HG02763 (cell line): Measurements from ENCODE around the gene EDARADD.
"Not testable (repeated sequence)": the region's sequence is repeated elsewhere in the genome, so short reads cannot be mapped to it uniquely, and the experiment has no call there.

Source experiments
- ATAC-seq: cut with Tn5 transposase; IDR thresholded peaks from one replicate; pipeline ENCODE4 v1.9.1; 2021; ENCODE audit warnings: mild to moderate bottlenecking, moderate library complexity; ENCODE audit not compliant: unreplicated experiment

Gene EDARADD

DNA sequence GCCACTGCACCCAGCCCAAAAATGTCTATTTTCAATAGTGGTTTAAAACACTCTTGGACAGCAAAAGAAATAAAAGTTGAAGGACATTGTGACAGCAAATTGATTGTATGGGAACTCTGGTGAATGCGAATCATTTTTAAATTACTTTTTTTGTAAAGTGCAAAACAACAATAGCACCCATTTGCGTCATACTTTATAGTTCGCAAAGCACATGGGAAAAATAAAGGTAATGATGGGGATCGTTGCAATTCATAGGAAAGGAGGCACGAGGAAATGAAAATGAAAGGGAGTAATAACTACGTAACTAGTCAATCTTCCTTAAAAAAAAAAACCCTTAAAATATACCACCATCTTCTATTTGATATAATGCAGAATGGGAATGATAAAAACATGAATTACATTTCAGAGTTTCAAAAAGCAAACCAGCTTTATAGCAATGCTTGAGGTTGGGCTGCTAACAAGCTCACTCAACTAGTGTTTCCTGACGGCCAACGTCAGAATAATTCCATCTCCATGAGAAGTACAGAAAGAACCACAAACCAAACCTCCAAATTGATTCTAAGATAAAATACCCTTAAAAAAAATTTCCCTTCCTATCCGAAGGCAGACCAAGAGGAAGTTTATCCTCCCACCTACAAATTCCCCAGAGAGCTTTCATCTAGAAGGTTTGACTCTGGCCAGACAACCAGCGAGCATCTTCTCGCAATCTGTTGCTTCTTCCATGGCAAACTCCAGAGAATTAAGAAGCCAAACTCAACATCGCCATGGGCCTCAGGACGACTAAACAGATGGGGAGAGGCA is at the start of gene EDARADD:
EDARADD (plus strand) TSS at position 606 of the 801 bp plus-strand sequence; CDS start at position 765, 159 bp downstream.
- no peak for ATAC-seq

DNA sequence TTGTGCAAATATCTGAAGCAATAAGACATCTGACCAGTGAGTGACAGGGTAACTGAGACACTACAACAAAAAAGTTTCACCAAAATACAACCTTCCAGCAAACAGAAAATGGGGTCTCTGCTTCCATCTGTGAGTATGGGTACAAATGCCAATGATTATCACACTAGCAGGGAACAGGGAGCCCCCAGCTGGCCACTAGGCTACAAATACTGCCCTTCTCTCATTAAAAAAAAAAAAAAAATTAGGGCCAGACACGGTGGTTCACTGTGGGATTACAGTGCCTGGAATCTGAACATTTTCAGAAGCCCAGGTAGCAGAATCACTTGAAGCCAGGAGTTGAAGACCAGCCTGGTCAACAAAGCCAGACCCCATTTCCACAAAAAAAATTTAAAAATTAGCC is 48.4 kb upstream of the EDARADD start:
- ATAC-seq = no peak

DNA sequence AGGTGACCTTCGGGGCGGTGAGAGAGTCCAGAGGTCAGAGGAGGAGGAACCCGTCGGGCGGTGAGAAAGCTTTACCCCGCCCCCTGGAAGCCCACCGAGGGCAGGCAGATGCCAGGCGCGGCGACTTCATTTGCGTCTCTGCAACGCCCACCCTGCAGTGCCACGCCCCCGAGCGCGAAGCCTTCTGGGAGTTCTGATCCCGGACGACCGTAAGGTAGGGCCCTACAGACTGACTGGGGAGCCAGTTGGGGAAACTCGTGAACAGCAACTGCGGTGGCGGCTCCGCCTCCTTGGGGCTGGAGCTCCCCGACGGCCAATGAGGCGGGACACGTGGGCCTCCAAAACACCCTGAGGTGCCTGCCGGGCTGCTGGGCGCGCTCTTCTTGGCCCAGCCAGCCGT is 46.0 kb upstream of the EDARADD start:
- no peak for ATAC-seq

DNA sequence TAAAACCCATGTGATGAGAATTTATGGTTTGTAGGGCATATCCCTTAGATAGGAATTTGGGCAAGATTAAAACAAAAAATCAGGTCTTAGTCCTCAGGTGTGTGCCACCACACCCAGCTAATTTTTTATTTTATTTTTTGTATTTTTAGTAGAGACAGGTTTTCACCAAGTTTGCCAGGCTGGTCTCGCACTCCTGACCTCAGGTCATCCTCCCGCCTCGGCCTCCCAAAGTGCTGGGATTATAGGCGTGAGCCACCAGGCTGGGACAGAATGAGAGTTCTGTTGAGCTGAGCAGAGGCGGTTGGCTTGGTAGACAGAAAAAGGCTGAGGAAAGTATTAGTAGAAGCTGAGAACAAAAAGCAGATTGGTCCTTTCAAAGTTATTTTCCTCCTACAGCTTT is 43.8 kb upstream of the EDARADD start:
- no peak for ATAC-seq

DNA sequence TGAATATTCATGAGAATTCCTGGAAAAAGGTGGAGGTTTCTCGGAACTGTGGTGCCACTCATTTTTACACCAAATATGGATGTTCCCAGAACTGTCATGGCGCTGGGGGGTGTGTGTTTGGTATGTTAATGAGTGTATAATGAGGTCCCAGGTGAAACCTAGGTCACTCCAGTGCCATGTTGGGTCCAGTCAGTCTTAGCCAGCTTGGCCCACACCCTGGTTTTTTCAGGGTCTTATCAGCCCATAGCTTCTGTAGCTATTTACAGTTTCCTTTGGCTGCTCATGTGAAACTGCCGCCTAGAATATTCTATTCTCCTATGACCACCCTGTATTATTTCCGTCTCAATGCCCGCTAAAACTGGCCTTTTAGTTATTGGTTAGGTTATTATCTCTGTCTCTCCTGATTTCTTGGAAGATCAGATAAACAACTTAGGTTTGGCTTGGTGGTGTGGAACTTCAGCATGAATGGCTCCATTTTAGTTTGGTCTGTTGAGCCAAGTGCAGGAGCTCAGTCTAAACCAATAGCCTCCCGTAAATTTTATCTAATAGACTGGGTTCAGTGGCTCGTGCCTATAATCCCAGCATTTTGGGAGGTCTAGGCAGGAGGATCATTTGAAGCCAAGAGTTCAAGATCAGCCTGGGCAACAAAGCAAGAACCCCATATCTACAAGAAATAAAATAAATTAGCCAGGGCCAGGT is 42.1 kb upstream of the EDARADD start:
- no peak for ATAC-seq

DNA sequence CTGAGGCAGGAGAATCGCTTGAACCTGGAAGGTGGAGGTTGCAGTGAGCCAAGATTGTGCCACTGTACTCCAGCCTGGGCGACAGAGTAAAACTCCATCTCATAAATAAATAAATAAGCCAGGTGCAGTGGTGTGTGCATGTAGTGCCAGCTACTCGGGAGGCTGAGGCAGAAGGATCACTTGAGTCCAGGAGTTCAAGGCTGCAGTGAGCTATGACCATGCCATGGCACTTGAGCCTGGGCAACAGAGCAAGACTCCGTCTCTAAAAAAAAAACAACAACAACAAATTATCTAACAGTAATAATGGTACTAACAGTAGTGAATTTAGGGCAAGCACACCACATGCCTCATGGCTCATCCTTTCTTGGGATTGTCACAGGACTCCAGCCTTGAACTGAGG is 41.3 kb upstream of the EDARADD start:
- not testable (repeated sequence) for ATAC-seq

DNA sequence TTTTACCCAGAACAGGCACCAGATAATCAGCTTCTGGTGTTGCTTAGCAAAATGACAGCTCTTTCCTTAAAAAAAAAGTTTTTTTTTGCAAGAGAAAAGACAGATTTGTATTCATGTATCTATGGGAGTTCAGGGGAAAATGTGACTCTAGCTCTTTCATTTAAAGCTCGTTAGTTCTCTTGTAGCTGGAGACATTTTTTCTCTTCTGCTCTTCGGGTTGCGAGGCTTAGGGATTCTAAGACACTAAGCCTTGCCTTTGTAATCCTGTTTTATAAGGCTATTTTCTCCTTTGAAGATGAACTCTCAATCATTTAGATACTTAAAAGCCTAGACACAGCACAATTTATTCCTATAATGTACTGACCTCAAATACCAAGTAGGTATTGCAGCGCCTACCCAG is 40.3 kb upstream of the EDARADD start:
- ATAC-seq = no peak

DNA sequence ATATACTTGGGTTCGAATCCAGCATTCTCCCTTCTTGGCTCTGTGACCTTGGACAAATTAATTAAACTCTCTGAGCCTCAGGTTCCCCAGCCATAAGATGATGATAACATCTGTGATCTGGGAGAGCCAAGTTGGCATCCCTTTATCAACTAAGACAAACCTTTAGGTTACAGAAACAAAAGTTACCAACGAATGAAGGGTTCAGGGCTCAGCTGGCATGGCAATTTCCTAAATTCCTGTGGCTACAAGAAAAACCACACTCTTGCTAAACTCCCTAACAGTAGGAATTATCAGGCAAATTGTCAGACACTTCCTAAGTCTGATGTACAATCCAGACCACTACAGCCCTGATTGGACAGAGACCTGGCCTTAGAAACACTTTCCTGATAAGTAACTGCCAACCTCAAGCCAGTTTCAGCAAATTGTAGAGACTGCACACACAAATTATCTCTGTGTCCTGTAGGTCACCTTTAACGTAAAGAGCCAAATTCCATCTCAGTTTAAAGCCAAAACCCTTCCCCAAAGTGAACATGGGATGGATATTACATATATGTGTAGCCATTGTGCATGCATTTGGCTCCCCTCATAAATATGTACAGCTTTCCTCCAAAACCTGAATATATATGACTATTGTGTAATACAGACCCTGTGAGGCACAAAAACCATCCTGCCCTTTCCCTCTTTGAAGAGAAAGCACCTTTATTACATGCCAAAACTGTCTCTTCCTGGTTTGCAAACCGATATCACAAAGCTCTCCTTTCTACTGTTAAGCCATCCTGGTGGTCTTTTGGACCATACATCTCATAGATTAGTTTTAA is 39.5 kb upstream of the EDARADD start:
- no peak for ATAC-seq

DNA sequence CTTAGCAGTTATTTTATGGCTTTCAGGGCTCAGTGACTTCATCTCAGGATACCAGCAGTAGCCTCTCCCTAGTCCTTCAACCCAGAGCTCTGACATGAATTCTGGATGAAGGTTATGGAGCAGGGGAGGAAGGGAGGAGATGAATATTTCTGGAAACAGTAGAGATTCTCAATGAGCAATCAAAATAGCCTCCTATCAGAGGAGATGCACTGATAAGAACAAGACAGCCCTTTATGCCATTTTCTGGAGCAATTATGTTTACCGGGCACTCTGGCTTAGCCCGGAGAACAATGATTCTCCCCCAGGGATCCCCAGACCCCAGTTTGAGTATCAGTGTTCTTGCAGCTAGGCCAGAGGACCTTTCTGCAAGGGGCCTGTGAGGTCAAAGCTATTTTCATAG is 37.9 kb upstream of the EDARADD start:
- ATAC-seq = no peak

DNA sequence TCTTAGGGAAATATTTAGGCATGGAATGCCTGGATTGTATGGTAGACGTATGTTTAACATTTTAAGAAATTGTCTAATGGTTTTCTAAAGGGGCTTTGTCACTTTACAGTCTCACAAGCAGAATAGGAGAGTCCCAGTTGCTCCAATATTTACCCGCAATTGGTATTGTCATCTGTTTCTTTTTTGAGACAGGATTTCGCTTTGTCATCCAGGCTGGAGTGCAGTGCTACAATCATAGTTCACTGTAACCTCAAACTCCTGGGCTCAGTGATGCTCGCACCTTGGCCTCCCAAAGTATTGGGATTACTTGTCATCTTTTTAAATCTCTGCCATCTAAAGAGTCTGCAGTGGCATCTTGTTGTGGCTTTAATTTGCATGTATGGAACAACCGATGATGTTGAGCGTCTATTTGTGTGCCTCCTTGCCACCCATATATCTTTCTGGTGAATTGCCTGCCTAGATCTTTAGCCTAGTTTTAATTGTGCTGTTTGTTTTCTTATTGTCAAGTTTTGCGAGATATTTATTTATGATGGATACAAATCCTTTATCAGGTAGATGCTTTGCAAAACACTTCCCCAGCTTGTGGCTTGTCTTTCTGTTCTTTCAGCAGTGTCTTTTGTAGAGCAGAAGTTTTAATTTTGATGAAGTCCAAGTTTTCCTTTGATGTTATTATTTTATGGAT is 32.0 kb upstream of the EDARADD start:
- no peak for ATAC-seq

DNA sequence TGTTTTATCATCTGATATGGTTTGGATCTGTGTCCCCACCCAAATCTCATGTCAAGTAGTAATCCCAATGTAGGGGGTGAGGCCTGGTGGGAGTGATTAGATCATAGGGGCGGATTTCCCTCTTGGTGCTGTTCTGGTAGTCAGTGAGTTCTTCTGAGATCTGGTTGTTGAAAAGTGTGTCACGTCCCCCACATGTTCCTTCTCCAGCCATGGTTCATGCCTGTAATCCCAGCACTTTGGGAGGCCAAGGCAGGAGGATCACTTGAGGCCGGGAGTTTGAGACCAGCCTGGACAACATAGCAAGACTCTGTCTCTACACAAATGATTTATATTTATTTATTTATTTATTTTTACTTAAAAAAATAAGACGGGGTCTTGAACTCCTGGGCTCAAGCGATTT is 30.8 kb upstream of the EDARADD start:
- ATAC-seq = no peak

DNA sequence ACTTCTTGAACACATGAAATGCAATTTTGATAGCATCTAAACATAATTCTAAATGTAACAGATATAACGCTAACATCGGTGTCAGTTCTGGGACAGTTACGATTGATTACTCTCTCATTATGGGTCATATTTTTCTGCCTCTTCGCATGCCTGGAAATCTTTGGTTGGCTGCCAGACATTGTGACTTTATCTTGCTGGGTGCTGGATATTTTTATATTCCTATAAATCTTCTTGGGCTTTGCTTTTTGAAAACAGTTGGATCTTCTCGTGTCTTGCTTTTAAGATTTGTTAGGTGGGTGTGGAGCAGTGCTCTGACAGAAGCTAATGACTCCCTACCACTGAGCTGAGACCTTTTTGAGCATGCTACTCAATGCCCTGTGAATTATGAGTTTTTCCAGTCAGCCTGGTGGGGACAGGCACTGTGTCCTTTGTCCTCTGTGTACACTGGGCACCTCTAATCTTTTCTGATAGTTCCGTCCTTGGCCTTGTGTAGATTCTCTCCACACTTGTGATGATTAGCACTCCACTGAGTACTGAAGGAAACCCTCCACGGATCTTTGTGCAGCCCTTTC is 28.0 kb upstream of the EDARADD start:
- ATAC-seq = no peak

DNA sequence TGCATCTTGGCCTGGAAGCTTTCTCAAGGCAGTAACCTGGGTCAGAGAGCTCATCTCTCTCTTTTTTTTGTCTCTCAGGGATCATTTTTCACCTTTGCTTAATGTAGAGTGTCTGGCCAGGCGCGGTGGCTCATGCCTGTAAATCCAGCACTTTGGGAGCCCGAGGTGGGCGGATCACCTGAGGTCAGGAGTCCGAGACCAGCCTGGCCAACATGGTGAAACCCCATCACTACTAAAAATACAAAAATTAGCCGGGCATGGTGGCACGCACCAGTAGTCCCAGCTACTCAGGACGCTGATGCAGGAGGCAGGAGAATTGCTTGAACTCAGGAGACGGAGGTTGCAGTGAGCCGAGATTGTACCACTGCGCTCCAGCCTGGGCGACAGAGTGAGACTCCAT is 27.4 kb upstream of the EDARADD start:
- not testable (repeated sequence) for ATAC-seq

DNA sequence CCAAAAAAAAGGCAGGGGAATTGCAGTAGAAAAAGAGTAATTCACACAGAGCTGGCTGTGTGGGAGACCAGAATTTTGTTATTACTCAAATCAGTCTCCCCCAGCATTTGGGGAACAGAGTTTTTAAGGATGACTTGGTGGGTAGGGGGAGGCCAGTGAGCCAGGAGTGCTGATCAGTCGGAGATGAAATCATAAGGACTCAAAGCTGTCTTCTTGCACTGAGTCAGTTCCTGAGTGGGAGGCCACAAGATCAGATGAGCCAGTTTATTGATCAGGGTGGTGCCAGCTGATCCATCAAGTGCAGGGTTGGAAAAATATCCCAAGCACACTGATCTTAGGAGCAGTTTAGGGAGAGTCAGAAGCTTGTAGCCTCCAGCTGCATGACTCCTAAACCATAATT is 23.7 kb upstream of the EDARADD start:
- ATAC-seq = no peak

DNA sequence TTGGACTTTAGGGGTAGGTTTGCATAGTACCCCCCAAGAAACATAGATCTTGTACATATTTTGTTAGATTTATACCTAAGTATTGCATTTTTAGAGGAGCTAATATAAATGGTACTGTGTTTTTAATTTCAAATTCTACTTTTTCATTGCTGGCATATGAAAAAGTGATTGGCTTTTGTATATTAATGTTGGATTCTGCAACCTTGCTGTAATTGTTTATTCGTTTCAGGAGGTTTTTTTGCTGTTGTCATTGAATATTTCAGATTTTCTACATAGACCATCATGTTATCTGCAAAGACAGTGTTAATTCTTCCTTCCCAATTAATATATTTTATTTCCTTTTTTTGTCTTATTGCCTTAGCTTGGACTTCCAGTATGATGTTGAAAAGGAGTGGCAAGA is 23.0 kb upstream of the EDARADD start:
- ATAC-seq = no peak

DNA sequence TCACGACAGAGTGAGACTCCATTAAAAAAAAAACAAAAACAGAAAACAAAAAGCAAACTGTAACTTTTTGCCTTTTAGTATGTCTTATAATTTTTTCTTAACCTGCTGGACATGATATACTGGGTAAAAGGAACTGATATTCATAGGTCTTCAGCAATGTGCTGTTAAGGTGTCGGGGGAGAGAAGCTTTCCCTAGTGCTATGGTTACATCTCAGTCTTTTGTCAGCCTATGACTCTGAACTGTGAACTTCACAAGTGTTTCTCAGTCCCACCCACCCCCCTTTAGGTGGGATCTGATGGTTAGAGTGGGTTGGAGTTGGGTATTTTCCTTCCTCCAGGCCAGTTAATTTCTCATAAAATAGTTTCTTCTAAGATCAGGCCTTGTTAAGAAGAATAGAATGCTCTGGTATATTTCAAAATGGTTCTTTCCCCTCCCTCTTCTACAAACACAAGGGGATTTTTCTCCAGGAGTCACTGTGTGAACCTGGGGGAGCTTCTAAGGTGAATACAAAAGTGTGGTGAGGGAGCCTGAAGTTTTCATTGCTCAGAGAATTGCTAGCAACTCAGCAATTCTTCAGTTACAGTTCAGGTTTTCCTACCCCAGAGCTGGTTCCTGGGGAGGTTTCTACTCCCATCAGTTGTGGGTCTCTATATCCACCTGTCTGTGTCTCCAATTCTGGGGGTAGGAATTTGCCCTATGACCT is 16.1 kb upstream of the EDARADD start:
- ATAC-seq = no peak

DNA sequence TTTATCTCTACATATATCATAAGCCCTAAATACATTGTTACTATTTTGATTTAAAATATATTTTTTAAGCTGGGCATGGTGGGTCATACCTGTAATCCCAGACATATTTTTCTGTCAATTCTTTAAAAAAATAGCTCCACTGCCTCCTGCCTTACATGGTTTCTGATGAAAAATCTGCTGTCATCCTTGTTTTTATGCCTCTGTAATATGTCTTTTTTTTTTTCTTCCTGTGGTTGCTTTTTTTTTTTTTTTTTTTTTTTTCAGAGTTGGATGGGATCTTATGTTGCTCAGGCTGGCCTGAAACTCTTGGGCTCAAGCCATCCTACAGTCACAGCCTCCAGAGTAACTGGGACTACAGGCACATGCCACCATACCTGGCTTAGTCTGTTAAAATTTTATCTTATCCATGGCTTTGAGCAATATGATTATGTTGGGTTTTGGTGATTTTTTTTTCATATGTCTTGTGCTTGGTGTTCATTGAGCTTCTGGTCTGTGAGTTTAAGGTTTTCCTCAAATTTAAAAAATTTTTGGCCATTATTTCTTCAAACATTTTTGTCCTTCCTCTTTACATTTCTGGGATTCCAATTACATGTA is 12.4 kb upstream of the EDARADD start:
- no peak for ATAC-seq

DNA sequence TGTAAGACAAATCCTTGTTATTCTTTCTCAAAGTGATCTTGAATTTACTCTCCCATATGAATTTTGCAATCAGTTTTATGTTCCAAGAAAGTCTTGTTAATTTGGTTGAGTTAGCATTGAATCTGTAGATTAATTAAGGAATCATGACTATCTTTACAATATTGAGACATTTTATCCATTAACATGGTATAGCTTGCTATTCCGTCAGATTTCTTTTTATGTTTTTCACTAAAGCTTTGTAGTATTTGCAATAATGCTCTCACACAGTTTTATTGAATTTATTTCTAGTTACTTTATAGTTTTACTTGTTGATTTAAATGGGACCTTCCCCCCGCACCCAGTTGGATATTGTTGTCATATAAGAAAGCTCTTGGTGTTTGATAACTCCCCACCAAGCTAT is 5.8 kb upstream of the EDARADD start:
- ATAC-seq = no peak

DNA sequence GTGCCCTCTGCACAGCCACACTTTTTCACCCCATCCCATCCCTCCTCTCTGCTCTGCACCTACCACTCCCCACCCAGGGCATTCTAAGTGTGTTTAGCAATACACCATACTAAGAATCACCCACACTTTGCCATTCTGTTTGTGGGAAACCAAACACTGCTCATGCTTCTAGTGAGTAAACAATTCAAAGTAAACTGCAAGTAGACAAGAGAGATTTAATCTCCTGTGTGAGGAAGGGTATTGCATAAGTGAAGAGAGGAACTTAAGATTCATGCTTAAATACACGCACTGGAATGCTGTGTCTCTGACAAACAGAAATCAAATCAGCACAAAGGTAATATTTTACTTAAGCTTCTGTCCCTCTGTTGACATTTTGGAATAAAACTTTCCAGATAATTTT is 4.8 kb upstream of the EDARADD start:
- no peak for ATAC-seq

DNA sequence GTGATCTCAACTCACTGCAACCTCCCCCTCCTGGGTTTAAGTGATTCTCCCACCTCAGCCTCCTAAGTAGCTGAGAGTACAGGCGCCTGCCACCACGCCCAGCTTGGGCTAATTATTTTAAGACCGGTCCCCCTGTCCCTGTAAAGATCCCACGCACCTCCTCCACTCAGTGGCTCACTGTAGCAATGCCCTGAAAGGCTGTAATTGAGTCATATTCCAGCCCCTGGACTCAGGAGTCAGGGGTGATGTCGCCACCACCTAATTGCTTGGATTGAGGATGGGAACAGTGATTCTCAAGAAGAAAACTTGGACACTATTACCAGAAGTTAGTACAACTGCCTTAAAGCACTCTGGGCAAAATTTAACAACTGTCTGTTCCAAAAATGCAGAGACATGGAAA is 3.1 kb upstream of the EDARADD start:
- no peak for ATAC-seq
